Measurements from ENCODE around the gene TRAF2. TPM values are rescaled to one million over a fixed set of nuclear protein-coding genes. Genes with fewer than 3 reads are reported as not detected.

The TRAF2 gene
- total and polyA plus RNA-seq, 9 of the 15 experiments (the other 6 are each of a cell fraction or from before 2014, with no cell fraction given) = 0.24 to 45.2 (median 18.0) TPM

- TF ChIP-seq DMBX1 (CRISPR knock-in tag; IDR thresholded peaks at IDR 0.05; ENCODE audit: borderline replicate concordance) (no peak), TCFL5 (CRISPR knock-in tag; conservative IDR thresholded peaks at IDR 0.05) (no peak), BCLAF1 (IDR thresholded peaks at IDR 0.05; ENCODE audit: borderline replicate concordance in 1 of 2, control insufficient read depth in 1 of 2, low read depth in 2 of 2, low read length in 1 of 2) (no peak), FOXO4 (CRISPR knock-in tag; IDR thresholded peaks at IDR 0.05) (no peak), ZMIZ1 (IDR thresholded peaks at IDR 0.05; ENCODE audit: low read depth in 2 of 2, low read length in 2 of 2) (no peak), RREB1 (CRISPR knock-in tag; IDR thresholded peaks at IDR 0.05) (no peak), ZNF431 (CRISPR knock-in tag; IDR thresholded peaks at IDR 0.05) (no peak), KDM5B (IDR thresholded peaks at IDR 0.05; ENCODE audit: insufficient replicate concordance, low read depth, low read length) (no peak), EGR1 (conservative IDR thresholded peaks at IDR 0.05) (no peak), NFRKB (IDR thresholded peaks at IDR 0.05; ENCODE audit: low read depth) (no peak), KDM2B (CRISPR knock-in tag; IDR thresholded peaks at IDR 0.05) (no peak)
These were observed 57.2 kb downstream of the TRAF2 start (continued) for GRCh38 chr9:136943291-136944211.
